Pancreas (tissue), 10 donors: ENCODE data around the gene ACP4. TPM values are rescaled to one million over a fixed set of nuclear protein-coding genes. Genes with fewer than 3 reads are reported as not detected.
"Not testable (repeated sequence)": the region's sequence is repeated elsewhere in the genome, so short reads cannot be mapped to it uniquely, and the experiment has no call there.

Source experiments
- ATAC-seq, 4 donors: fragments of 200-7000 bp; cut with Tn5 transposase; one replicate each; pipeline versions ENCODE4 v1.8.0 to v1.9.1; 2020; ENCODE audit warnings: mild to moderate bottlenecking in 4 of 4, moderate library complexity in 4 of 4
- DNase-seq, 6 donors: peaks; one replicate each; pipeline ENCODE4 v3.0.0-alpha.2; 2020
- FAIRE-seq: peaks from 2 replicates; lab custom pipeline; 2012; peaks lifted over from hg19 to GRCh38; lab: Jason Lieb, UNC
- H3K27ac ChIP-seq, 4 donors: fragments of 200-600 bp; sonication (generic); 1 replicate in 3 of 4; 2 replicates in 1 of 4; pipeline versions ENCODE4 v1.5.0 to v1.8.0; 2020
- H3K27me3 ChIP-seq, 4 donors: fragments of 200-600 bp; one replicate each; pipeline ENCODE4 v1.8.0; 2021
- H3K36me3 ChIP-seq, 3 donors: fragments of 200-600 bp; sonication (generic) in 1 of 3; one replicate each; pipeline versions ENCODE4 v1.5.0 to v1.8.0; 2020 to 2021
- H3K4me1 ChIP-seq, 3 donors: fragments of 200-600 bp; one replicate each; pipeline ENCODE4 v1.8.0; 2021
- H3K4me3 ChIP-seq, 4 donors: fragments of 200-600 bp; sonication (generic) in 2 of 4; one replicate each; pipeline versions ENCODE4 v1.5.0 to v1.8.0; 2020 to 2021
- H3K9me3 ChIP-seq, 4 donors: fragments of 200-600 bp; one replicate each; pipeline ENCODE4 v1.8.0; 2021
- WGBS, 2 donors: extraction: QIAGEN DNeasy Blood & Tissue Kit; methylation state at CpG; one replicate each; pipeline ENCODE4 v1.1.7; 2013; 5-methylcytosine and 5-hydroxymethylcytosine counted together
- intact Hi-C, 3 donors: fragments of 100-400 bp; cut with DNase I; formaldehyde crosslinking; loops; one replicate each; pipeline versions ENCODE4 v1.11.1 to v1.14.2; 2022
- polyA plus RNA-seq, 2 donors: library from polyadenylated mRNA; stranded (reverse); fragments of 200-250 nt; gene quantifications; one replicate each; pipeline ENCODE4 v1.2.3, GENCODE V29; 2013
- total RNA-seq, 6 donors: library from RNA; stranded (reverse); fragmentation: NEBNext Ultra II Directional in 4 of 6; extraction: Animal tissue kit (Norgen Biotek cat#: 25700) in 4 of 6; gene quantifications; one replicate each; pipeline versions ENCODE4 v1.2.1 to v1.2.4, GENCODE V29; 2021 to 2023
- TF ChIP-seq, protein P1 (sequence below), 4 donors: fragments of 200-600 bp; sonication (generic) in 3 of 4; IDR thresholded peaks; one replicate each; pipeline versions ENCODE4 v1.5.0 to v1.8.0; 2021; ENCODE audit warnings: antibody characterized with exemption in 4 of 4
- donor health status: healthy with polysubstance abuse.
- donor health status: DM: no; HTN: no; CAD: no; lungs with moderate emphysema.
- donor health status: DM: no; HTN: no; CAD: no.
- donor health status: control.
- donor health status: control.
- donor health status: Bipolar disorder and iron deficiency.
- donor health status: DM: yes; HTN: yes; CAD: no.
- donor health status: DM: no; HTN: no; CAD: no.
- donor health status: DM: no; HTN: no; CAD: no.
- donor health status: DM: yes; HTN: yes; CAD: no.

The ACP4 gene
- total and polyA plus RNA-seq, 8 donors: not detected

GRCh38 chr19:50770888-50771287 is 19.3 kb upstream of the ACP4 start:
- ATAC-seq (no peak), DNase-seq (no peak), FAIRE-seq (no peak)
- WGBS, 2 donors: 61 to 74% methylated on average over 13 of the region's 13 CpGs
- intact Hi-C loops: no loop called here
- TF ChIP-seq, protein P1, sequence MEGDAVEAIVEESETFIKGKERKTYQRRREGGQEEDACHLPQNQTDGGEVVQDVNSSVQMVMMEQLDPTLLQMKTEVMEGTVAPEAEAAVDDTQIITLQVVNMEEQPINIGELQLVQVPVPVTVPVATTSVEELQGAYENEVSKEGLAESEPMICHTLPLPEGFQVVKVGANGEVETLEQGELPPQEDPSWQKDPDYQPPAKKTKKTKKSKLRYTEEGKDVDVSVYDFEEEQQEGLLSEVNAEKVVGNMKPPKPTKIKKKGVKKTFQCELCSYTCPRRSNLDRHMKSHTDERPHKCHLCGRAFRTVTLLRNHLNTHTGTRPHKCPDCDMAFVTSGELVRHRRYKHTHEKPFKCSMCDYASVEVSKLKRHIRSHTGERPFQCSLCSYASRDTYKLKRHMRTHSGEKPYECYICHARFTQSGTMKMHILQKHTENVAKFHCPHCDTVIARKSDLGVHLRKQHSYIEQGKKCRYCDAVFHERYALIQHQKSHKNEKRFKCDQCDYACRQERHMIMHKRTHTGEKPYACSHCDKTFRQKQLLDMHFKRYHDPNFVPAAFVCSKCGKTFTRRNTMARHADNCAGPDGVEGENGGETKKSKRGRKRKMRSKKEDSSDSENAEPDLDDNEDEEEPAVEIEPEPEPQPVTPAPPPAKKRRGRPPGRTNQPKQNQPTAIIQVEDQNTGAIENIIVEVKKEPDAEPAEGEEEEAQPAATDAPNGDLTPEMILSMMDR (IDR thresholded peaks at IDR 0.05): no peak
- no peak overlapping the region for H3K4me3 ChIP-seq
- no peaks in the 10 kb centered on the region for H3K9me3 ChIP-seq
- no peaks in the 10 kb centered on the region for H3K4me1 ChIP-seq
- peaks cover 0 to 2% (median 0%) of the 10 kb centered on the region in 4 donors for H3K27me3 ChIP-seq
- H3K27ac ChIP-seq: no peak overlapping the region
- no peaks in the 10 kb centered on the region for H3K36me3 ChIP-seq

DNA sequence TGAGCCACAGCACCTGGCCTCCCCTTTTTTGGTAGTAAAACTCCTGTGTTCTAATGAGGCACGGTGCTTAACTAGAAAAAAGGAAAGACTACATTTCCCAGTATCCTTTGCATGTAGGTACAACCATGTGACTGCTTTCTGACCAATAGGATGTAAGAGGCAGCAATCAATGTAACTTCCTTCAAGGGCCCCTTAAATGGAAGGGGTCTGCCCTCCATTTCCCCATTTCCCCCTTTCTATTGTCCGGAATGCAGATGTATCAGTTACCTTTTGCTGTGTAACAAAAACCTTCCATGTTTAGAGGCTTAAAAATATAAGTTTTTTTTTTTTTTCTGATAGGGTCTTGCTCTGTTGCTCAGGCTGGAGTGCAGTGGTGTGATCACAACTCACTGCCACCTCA is 17.7 kb upstream of the ACP4 start:
- WGBS, 2 donors: 44 to 69% methylated on average over 2 of the region's 2 CpGs
- FAIRE-seq: no peak

DNA sequence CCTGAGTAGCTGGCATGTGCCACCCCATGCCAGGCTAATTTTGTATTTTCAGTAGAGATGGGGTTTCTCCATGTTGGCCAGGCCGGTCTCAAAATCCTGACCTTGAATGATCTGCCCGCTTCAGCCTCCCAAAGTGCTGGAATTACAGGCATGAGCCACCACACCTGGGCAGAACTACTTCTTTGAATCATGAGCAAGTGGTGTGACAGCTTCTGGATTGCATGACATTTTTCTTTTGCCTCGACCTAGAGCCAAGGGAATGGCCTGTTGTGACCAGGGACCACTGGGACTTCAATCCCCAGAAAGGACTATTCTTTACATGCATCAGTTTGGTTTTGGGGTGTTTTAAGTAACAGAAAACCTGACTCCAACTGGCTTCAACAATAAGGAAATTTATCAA is 17.3 kb upstream of the ACP4 start:
- H3K4me1 ChIP-seq, ATAC-seq, H3K27ac ChIP-seq, DNase-seq, FAIRE-seq, H3K4me3 ChIP-seq, H3K9me3 ChIP-seq, intact Hi-C loops, H3K36me3 ChIP-seq: not testable (repeated sequence)
- 67 to 68% methylated on average over 3 of the region's 3 CpGs for WGBS, 2 donors
- peaks cover 0 to 22% (median 8%) of the 10 kb centered on the region in 4 donors for H3K27me3 ChIP-seq

More for the DNA sequence above, 17.7 kb upstream of the ACP4 start:
- Histone ChIP-seq H3K4me3 (no peak overlapping the region), H3K9me3 (no peaks in the 10 kb centered on the region), H3K36me3 (no peaks in the 10 kb centered on the region), H3K27ac (no peak overlapping the region), H3K4me1 (no peaks in the 10 kb centered on the region), H3K27me3 (peaks cover 0 to 18% (median 7%) of the 10 kb centered on the region in 4 donors)
- DNase-seq (no peak), ATAC-seq (no peak)
- TF ChIP-seq, protein P1 (IDR thresholded peaks at IDR 0.05): no peak
- intact Hi-C loops: no loop called here

- intact Hi-C loops, H3K27ac ChIP-seq, FAIRE-seq, H3K4me3 ChIP-seq, H3K4me1 ChIP-seq, DNase-seq, H3K36me3 ChIP-seq, ATAC-seq, H3K9me3 ChIP-seq: not testable (repeated sequence)
- 36 to 45% methylated on average over 7 of the region's 7 CpGs for WGBS, 2 donors
- peaks cover 0 to 22% (median 9%) of the 10 kb centered on the region in 4 donors for H3K27me3 ChIP-seq
Measured at GRCh38 chr19:50773454-50773853, 16.8 kb upstream of the ACP4 start.

DNA sequence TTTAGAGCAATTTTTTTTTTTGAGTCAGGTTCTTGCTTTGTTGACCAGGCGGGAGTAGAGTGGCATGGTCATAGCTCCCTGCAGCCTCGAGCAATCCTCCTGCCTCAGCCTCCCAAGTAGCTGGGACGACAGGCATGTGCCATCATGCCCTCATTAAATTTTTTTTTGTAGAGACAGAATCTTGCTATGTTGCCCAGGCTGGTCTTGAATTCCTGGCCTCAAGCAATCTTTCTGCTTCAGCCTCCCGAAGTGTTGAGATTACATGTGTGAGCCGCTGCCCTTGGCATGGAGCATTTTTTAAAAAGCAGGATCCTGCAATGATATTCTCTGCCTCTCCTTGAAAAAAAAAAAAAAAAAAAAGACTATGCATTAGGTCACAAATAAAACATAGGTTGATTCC is 14.1 kb upstream of the ACP4 start:
- TF ChIP-seq, protein P1 (IDR thresholded peaks at IDR 0.05): no peak
- Histone ChIP-seq H3K4me1 (no peaks in the 10 kb centered on the region), H3K36me3 (no peaks in the 10 kb centered on the region), H3K27me3 (peaks cover 0 to 36% (median 11%) of the 10 kb centered on the region in 4 donors), H3K27ac (no peak overlapping the region), H3K4me3 (no peak overlapping the region), H3K9me3 (no peaks in the 10 kb centered on the region)
- 66 to 68% methylated on average over 5 of the region's 5 CpGs for WGBS, 2 donors
- no peak for ATAC-seq
- no peak for DNase-seq
- intact Hi-C loops: no loop called here
- no peak for FAIRE-seq

DNA sequence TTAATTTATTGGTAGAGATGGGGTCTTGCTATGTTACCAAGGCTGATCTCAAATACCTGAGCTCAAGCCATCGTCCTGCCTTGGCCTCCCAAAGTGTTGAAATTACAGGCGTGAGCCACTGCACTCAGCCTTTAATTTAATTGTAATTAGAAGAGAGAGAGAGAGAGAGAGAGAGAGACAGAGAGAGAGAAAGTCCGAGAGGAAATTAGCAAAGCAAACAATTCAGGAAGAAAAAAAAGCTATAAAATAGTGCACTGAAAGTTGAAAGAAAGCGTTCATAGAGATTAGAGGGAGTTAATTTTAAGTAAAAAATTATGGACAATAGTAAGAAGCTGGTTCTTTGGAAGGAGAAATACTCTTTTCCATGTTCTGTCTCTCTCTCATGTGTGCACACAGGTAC is 13.0 kb upstream of the ACP4 start:
- TF ChIP-seq, protein P1 (IDR thresholded peaks at IDR 0.05): no peak
- ATAC-seq (no peak), DNase-seq (no peak), FAIRE-seq (no peak)
- Histone ChIP-seq H3K27me3 (peaks cover 0 to 36% (median 14%) of the 10 kb centered on the region in 4 donors), H3K4me3 (no peak overlapping the region), H3K9me3 (no peaks in the 10 kb centered on the region), H3K4me1 (no peaks in the 10 kb centered on the region), H3K27ac (no peak overlapping the region), H3K36me3 (no peaks in the 10 kb centered on the region)
- 24 to 30% methylated on average over 4 of the region's 4 CpGs for WGBS, 2 donors
- intact Hi-C loops: no loop called here
